Activated CD4-positive, alpha-beta T cell treated with anti-CD3 and anti-CD28 coated beads, Interleukin-2, amount 10 ng/mL, durations not matched to agents 7 days and 5 days (primary cell): ENCODE data around the gene DGKG. TPM values are rescaled to one million over a fixed set of nuclear protein-coding genes. Genes with fewer than 3 reads are reported as not detected.
A peak's percentile ranks its signal among the peaks of the same experiment; 100 is the strongest.

Experiments used
- CTCF ChIA-PET: fragments of 350-600 bp; sonication (Branson Sonifier 250); formaldehyde crosslinking; loops from one replicate; lab custom pipeline; 2021; ENCODE audit warnings: antibody characterized with exemption; lab: Charles Lee
- POLR2A ChIA-PET: fragments of 350-600 bp; sonication (Branson Sonifier 250); formaldehyde crosslinking; loops from one replicate; lab custom pipeline; 2021; ENCODE audit warnings: antibody characterized with exemption; lab: Charles Lee
- DNase-seq: peaks from one replicate; pipeline ENCODE4 v3.0.0-alpha.2; 2020
- H3K27ac Mint-ChIP-seq: one replicate; pipeline ENCODE4 v1.8.0; 2021; ENCODE audit warnings: mild to moderate bottlenecking, moderate library complexity, mixed read lengths
- H3K27me3 Mint-ChIP-seq: one replicate; pipeline ENCODE4 v1.8.0; 2021; ENCODE audit warnings: mixed read lengths
- H3K36me3 Mint-ChIP-seq: one replicate; pipeline ENCODE4 v1.8.0; 2021; ENCODE audit warnings: low read depth, mixed read lengths
- H3K4me1 Mint-ChIP-seq: one replicate; pipeline ENCODE4 v1.8.0; 2021; ENCODE audit warnings: mixed read lengths
- H3K4me3 Mint-ChIP-seq: one replicate; pipeline ENCODE4 v1.8.0; 2021; ENCODE audit warnings: mild to moderate bottlenecking, moderate library complexity, mixed read lengths
- H3K9me3 Mint-ChIP-seq: one replicate; pipeline ENCODE4 v1.8.0; 2021; ENCODE audit warnings: mixed read lengths
- total RNA-seq, 2 experiments: library from RNA; stranded (reverse); gene quantifications; one replicate each; pipeline ENCODE4 v1.2.3, GENCODE V29; 2021

DGKG gene
- total RNA-seq, 2 experiments from 2014 or later: 0.04 TPM; not detected in 1

DNA sequence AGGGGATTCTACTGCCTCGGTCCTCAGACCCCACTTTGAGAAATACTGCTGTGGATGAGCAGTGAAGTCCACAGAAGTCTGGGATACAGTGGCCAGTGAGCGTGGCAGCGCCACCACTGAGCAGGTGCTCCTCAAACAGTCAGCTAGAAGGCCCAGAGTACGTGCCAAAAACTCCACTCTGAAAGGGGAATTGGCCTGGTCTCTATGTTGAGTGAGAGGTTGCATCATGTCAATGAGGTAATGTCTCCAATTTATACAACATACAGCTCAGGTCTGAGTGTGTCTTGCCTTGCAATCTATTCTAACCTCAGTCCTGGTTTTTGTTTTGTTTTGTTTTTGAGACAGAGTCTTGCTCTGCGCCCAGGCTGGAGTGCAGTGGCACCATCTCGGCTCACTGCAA, 199.8 kb downstream of the DGKG start:
- no peak overlapping the region for H3K27ac Mint-ChIP-seq
- H3K9me3 Mint-ChIP-seq: no peaks in the 10 kb centered on the region
- CTCF ChIA-PET: interaction anchor here (1.1 kb wide), 1 partner anchor 11 kb away, joined by 3 read pairs; no protein-coding TSS in a partner anchor
- no peaks in the 10 kb centered on the region for H3K36me3 Mint-ChIP-seq
- no peak for DNase-seq
- H3K27me3 Mint-ChIP-seq: peaks cover 35% of the 10 kb centered on the region
- no peaks in the 10 kb centered on the region for H3K4me1 Mint-ChIP-seq
- POLR2A ChIA-PET: no interaction called here
- no peak overlapping the region for H3K4me3 Mint-ChIP-seq

DNA sequence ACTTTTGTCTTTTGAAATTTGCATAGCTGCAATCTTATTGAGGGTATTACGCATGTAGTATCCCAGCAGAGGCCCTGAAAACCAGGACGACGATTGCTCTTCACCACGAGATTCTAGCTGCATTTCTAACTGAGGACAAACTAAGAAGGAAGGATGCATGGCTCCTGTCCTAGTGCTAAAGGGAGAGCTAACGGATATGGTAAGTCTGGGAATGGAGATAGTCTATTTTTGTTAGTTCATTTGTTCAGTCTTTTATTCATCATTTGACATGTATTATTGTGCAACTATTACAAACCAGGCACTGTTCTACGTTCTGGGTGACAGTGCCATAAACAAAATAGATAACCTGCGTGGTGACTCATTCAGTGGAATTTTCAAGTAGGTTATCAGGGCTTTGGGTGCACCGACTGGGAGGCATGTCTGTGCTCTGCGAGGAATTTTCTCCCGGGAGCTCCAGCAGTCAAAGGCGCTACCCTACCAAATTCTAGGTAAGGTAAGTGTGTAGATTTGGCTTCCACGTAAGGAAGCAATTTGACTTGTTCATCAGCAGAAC, 201.3 kb downstream of the DGKG start:
- Mint-ChIP-seq H3K4me1 (no peaks in the 10 kb centered on the region), H3K4me3 (no peak overlapping the region), H3K36me3 (no peaks in the 10 kb centered on the region), H3K27me3 (peaks cover 31% of the 10 kb centered on the region), H3K27ac (no peak overlapping the region), H3K9me3 (no peaks in the 10 kb centered on the region)
- POLR2A ChIA-PET: no interaction called here
- CTCF ChIA-PET: no interaction called here
- DNase-seq: no peak

DNA sequence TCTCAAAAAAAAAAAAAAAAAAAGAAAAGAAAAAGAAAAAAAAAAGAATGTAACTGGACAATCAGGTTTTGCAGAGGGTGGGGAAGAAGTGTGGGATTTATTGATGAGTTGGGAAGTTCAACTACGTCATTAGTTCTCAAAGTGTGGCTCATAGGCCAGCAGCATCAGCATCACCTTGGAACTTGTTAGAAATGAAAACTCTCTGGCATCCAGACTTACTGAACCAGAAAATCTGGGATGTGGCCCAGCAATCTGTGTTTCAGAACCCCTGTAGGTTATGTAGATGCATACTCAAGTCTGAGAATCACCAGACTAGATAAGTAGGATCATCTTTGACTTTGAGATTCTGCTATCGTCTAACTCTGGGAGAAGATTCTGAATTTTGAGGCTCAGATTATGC, 207.4 kb downstream of the DGKG start:
- Mint-ChIP-seq H3K27me3 (peaks cover 40% of the 10 kb centered on the region), H3K4me1 (peaks cover 26% of the 10 kb centered on the region), H3K9me3 (no peaks in the 10 kb centered on the region), H3K27ac (no peak overlapping the region), H3K36me3 (peaks cover 2% of the 10 kb centered on the region), H3K4me3 (no peak overlapping the region)
- no peak for DNase-seq
- POLR2A ChIA-PET: no interaction called here
- CTCF ChIA-PET: no interaction called here

DNA sequence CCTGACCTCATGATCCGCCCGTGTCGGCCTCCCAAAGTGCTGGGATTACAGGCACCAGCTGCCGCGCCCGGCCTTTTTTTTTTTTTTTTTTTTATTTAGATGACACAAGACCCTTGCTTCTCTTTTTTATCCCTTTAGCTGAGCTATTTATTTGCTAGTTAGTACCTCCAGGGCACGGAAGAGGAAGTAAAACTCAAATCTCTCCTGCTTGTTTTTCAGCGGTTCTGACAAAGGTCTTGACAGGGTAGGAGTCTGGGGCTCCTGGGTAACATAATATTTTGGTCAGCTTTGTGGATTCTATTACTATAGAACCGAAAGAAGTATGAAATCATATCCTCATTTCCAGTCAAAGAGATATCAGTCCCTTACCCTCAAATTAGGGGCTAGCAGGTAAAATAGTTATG, 209.1 kb downstream of the DGKG start:
- H3K27ac Mint-ChIP-seq: no peak overlapping the region
- no peak overlapping the region for H3K4me3 Mint-ChIP-seq
- peaks cover 40% of the 10 kb centered on the region for H3K27me3 Mint-ChIP-seq
- H3K36me3 Mint-ChIP-seq: peaks cover 2% of the 10 kb centered on the region
- DNase-seq: no peak
- H3K4me1 Mint-ChIP-seq: peaks cover 26% of the 10 kb centered on the region
- ChIA-PET CTCF (interaction anchor here (1.1 kb wide), 1 partner anchor 387 kb away, joined by 3 read pairs; no protein-coding TSS in a partner anchor), POLR2A (interaction anchor here (0.6 kb wide), 1 partner anchor 185 kb away, joined by 3 read pairs; no protein-coding TSS in a partner anchor)
- H3K9me3 Mint-ChIP-seq: no peaks in the 10 kb centered on the region

DNA sequence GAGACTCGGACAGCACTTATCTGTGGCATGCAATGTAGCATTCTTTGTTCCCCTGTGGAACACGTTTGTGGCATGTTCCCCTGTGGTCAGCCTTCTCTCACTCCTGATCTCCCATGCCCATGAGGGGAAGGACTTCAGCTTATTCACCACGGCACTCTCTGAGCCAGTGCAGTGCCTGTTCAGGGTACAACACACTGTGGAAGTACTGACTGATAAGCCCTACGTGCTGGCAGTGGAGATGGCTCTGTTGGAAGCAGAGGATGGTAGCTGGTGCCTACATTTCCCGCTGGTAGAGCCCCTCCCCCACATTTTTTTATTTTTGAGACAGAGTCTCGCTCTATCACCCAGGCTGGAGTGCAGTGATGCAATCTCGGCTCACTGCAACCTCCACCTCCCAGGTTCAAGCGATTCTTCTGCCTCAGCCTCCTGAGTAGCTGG, 209.7 kb downstream of the DGKG start:
- DNase-seq: no peak
- Mint-ChIP-seq H3K27ac (peak overlapping the region; percentile 5), H3K27me3 (peaks cover 38% of the 10 kb centered on the region), H3K4me1 (peaks cover 26% of the 10 kb centered on the region), H3K9me3 (no peaks in the 10 kb centered on the region), H3K4me3 (no peak overlapping the region), H3K36me3 (peaks cover 2% of the 10 kb centered on the region)
- ChIA-PET CTCF (interaction anchor here (1.1 kb wide), 1 partner anchor 388 kb away, joined by 3 read pairs; no protein-coding TSS in a partner anchor), POLR2A (interaction anchor here (0.6 kb wide), 1 partner anchor 184 kb away, joined by 3 read pairs; no protein-coding TSS in a partner anchor)

DNA sequence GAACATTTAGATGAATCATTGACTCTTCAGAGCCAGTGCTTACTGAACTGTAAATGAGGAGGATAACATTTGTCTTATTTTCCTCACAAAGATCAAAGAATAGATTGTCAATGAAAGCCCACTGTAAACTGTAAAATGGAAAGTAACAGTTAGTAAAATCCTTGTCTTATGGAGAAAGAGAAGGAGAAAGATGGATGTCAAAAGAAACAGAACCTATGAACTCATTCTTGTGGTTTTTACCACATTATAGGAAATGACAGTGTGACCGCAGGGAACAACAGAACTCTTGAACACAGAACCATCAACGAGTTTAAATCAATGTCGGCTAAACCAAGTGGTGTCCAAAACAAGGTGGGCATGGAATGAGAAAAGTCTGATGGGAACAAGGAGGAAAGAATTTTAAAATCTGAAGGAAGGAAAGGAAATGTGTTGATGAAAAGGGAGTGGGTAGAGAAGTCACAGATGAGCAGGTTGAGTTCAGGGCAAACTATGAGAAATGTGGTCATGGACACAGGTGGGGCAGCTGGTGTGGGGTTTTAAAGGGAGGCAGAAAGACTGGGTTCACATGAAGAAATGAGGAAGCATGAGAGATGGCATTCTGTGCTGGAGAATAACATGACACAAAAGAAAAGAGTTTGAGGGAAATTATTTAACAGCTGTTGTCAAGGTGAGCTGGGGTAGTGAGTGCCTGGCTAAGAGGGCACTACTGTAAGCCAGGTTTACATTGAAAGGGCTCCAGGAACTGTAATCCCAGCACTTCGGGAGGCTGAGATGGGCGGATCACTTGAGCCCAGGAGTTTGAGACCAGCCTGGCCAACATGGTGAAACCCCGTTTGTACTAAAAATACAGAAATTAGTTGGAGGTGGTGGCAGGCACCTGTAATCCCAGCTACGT, 210.7 kb downstream of the DGKG start:
- Mint-ChIP-seq H3K36me3 (peaks cover 2% of the 10 kb centered on the region), H3K4me3 (no peak overlapping the region), H3K27me3 (peaks cover 39% of the 10 kb centered on the region), H3K4me1 (peaks cover 26% of the 10 kb centered on the region), H3K9me3 (no peaks in the 10 kb centered on the region), H3K27ac (peak overlapping the region; percentile 27)
- ChIA-PET POLR2A (no interaction called here), CTCF (no interaction called here)
- peak; percentile 36 for DNase-seq

DNA sequence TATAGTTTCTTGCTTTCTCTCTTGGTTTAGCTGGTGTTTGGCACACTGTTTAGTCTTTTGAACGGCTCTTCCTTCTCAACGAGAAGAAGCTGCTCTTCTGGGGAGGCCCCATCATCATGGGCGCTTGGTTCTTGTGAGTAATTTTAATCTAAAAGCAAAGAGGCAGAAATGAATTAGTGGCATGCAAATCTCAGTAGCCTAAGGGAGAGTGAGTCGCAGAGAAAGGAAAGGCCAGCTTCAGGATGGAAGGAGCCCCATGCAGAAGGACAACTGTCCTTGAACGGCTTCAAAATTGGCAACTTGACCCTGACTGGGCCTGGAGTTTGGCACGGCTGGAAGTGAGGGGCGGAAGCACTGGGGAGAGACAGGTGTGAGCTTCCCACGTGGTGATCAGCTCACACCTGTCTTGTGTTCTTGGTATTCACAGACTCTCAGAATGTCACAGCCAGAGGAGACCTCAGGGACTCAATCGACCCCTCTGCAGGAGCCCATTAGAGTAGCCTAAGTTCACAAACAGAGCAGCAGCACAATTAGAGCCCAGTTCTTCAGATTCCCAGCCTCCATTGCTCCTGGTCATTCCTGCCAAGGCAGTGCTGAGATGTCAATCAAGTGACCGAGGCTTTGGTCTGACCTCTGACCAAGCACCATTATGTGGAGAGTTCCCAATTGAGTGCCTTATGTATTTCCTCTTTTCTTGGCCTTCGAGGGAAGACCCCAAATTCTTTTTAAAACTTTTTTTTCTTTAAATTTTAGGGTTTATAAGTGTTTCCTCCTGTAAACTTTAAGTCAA, 211.8 kb downstream of the DGKG start:
- H3K4me1 Mint-ChIP-seq: peaks cover 26% of the 10 kb centered on the region
- H3K4me3 Mint-ChIP-seq: no peak overlapping the region
- DNase-seq: no peak
- CTCF ChIA-PET: no interaction called here
- H3K27me3 Mint-ChIP-seq: peaks cover 38% of the 10 kb centered on the region
- POLR2A ChIA-PET: no interaction called here
- H3K9me3 Mint-ChIP-seq: no peaks in the 10 kb centered on the region
- H3K27ac Mint-ChIP-seq: peak overlapping the region; percentile 48
- peaks cover 2% of the 10 kb centered on the region for H3K36me3 Mint-ChIP-seq

DNA sequence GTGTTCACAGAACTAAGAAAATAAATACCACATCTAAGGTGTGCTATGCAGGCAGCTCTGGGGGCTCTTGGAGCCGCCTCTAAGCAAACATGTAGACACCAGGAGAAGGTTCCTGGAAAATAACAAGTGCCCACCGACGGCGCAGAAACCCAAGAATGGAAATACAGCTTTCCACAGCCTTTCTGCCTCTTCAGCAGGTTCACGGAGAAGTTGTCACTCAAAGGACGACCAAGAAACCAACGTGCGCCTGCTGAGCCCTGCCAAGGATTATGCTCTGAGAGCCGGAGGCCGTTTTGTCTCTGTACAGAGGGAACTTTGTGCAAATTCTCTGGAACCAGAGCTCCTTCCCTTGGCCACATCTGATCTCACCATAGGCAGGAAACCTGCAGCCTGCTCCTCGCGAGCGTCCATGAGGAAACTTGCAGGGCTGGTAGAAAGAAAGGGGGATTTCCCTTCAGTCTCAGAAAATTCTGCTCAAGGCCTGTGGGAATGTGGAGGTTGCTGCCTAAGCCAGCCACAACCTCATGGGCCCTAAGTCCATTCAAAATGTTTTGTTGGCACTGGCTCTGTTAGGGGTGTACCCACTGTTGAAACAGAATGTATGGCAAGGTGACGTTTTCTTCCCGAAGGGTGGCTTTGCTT, 212.6 kb downstream of the DGKG start:
- no peak for DNase-seq
- Mint-ChIP-seq H3K9me3 (no peaks in the 10 kb centered on the region), H3K4me1 (peaks cover 26% of the 10 kb centered on the region), H3K36me3 (peaks cover 2% of the 10 kb centered on the region), H3K27me3 (peaks cover 40% of the 10 kb centered on the region), H3K27ac (no peak overlapping the region), H3K4me3 (no peak overlapping the region)
- ChIA-PET POLR2A (no interaction called here), CTCF (no interaction called here)

DNA sequence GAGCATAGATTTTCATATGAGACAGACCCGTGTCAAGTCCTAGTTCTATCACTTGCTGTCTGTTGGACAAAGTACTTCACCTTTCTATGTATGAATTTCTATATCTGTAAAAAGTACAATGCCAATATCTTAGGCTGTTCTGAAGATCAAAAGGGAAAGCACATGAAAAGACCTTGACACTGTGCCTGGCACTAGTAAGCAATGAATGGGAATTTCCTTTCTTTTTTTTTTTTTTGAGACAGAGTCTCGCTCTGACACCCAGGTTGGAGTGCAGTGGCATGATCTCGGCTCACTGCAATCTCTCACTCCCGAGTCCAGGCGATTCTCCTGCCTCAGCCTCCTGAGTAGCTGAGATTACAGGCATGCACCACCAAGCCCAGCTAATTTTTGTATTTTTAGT, 217.8 kb downstream of the DGKG start:
- no peak for DNase-seq
- no peaks in the 10 kb centered on the region for H3K36me3 Mint-ChIP-seq
- no peak overlapping the region for H3K27ac Mint-ChIP-seq
- CTCF ChIA-PET: no interaction called here
- no peaks in the 10 kb centered on the region for H3K4me1 Mint-ChIP-seq
- no peaks in the 10 kb centered on the region for H3K9me3 Mint-ChIP-seq
- no peak overlapping the region for H3K4me3 Mint-ChIP-seq
- peaks cover 32% of the 10 kb centered on the region for H3K27me3 Mint-ChIP-seq
- POLR2A ChIA-PET: no interaction called here

GRCh38 chr3:186143250-186143649, 218.8 kb downstream of the DGKG start:
- H3K4me1 Mint-ChIP-seq: no peaks in the 10 kb centered on the region
- no peaks in the 10 kb centered on the region for H3K36me3 Mint-ChIP-seq
- H3K27me3 Mint-ChIP-seq: peaks cover 32% of the 10 kb centered on the region
- ChIA-PET POLR2A (no interaction called here), CTCF (interaction anchor here (0.9 to 1.9 kb wide), 2 partner anchors 9 to 162 kb away, joined by 3 to 5 read pairs; no protein-coding TSS in a partner anchor)
- no peak overlapping the region for H3K4me3 Mint-ChIP-seq
- no peak for DNase-seq
- no peak overlapping the region for H3K27ac Mint-ChIP-seq
- no peaks in the 10 kb centered on the region for H3K9me3 Mint-ChIP-seq

GRCh38 chr3:186142393-186142932, 219.6 kb downstream of the DGKG start:
- Mint-ChIP-seq H3K9me3 (no peaks in the 10 kb centered on the region), H3K27me3 (peaks cover 32% of the 10 kb centered on the region), H3K4me3 (no peak overlapping the region), H3K27ac (no peak overlapping the region), H3K4me1 (no peaks in the 10 kb centered on the region), H3K36me3 (no peaks in the 10 kb centered on the region)
- POLR2A ChIA-PET: no interaction called here
- CTCF ChIA-PET: interaction anchor here (0.9 to 1.9 kb wide), 3 partner anchors 9 to 161 kb away, joined by 3 to 5 read pairs (median 4); no protein-coding TSS in a partner anchor
- DNase-seq: no peak

GRCh38 chr3:186141790-186142189, 220.2 kb downstream of the DGKG start:
- no peak for DNase-seq
- H3K4me3 Mint-ChIP-seq: no peak overlapping the region
- POLR2A ChIA-PET: no interaction called here
- no peaks in the 10 kb centered on the region for H3K4me1 Mint-ChIP-seq
- no peak overlapping the region for H3K27ac Mint-ChIP-seq
- no peaks in the 10 kb centered on the region for H3K9me3 Mint-ChIP-seq
- H3K36me3 Mint-ChIP-seq: no peaks in the 10 kb centered on the region
- peaks cover 32% of the 10 kb centered on the region for H3K27me3 Mint-ChIP-seq
- CTCF ChIA-PET: interaction anchor here (0.9 to 1.9 kb wide), 2 partner anchors 8 to 45 kb away, joined by 4 to 5 read pairs; no protein-coding TSS in a partner anchor
